Colonic mucosa (tissue), 4 donors: Measurements from ENCODE around the gene MPRIP. TPM values are rescaled to one million over a fixed set of nuclear protein-coding genes. Genes with fewer than 3 reads are reported as not detected.

Experiments
- DNase-seq: peaks from one replicate; pipeline ENCODE4 v3.0.0-alpha.2; 2020
- H3K27ac ChIP-seq: fragments of 200-600 bp; one replicate; pipeline ENCODE4 v1.8.0; 2021
- H3K27me3 ChIP-seq: fragments of 200-600 bp; one replicate; pipeline ENCODE4 v1.8.0; 2021
- H3K36me3 ChIP-seq: fragments of 200-600 bp; one replicate; pipeline ENCODE4 v1.8.0; 2021
- H3K4me1 ChIP-seq: fragments of 200-600 bp; one replicate; pipeline ENCODE4 v1.8.0; 2021; ENCODE audit warnings: mild to moderate bottlenecking
- H3K4me3 ChIP-seq: fragments of 200-600 bp; one replicate; pipeline ENCODE4 v1.8.0; 2021
- H3K9ac ChIP-seq, 2 donors: one replicate each; pipeline ENCODE4 v1.7.0; 2013; ENCODE audit warnings: control low read depth in 2 of 2, low read depth in 2 of 2, low read length in 2 of 2
- H3K9me3 ChIP-seq: fragments of 200-600 bp; one replicate; pipeline ENCODE4 v1.8.0; 2021
- CTCF ChIP-seq: fragments of 200-600 bp; IDR thresholded peaks from one replicate; pipeline ENCODE4 v1.8.0; 2022; ENCODE audit warnings: antibody characterized with exemption, mild to moderate bottlenecking
- intact Hi-C: fragments of 100-400 bp; cut with DNase I; formaldehyde crosslinking; loops from one replicate; pipeline ENCODE4 v1.14.1; 2022
- total RNA-seq, 2 donors: library from RNA; stranded (reverse); fragmentation: NEBNext Ultra II Directional in 1 of 2; extraction: Animal tissue kit (Norgen Biotek cat#: 25700) in 1 of 2; gene quantifications; one replicate each; pipeline ENCODE4 v1.2.1, GENCODE V29; 2021
- donor health status: healthy.
- donor health status: DM: no; HTN: no; CAD: no.
- donor health status: DM: no; HTN: no; CAD: no.

Gene MPRIP
- total RNA-seq, 2 donors from 2014 or later: 146 to 211 TPM

- H3K4me3 ChIP-seq: no peak overlapping the region
- no peaks in the 10 kb centered on the region for H3K36me3 ChIP-seq
- H3K9me3 ChIP-seq: no peaks in the 10 kb centered on the region
- DNase-seq: peak; percentile 52
- peak overlapping the region; percentile 78 for H3K27ac ChIP-seq
- no peak for TF ChIP-seq CTCF
- no peaks in the 10 kb centered on the region for H3K27me3 ChIP-seq
- intact Hi-C loops: no loop called here
- peaks cover 39% of the 10 kb centered on the region for H3K4me1 ChIP-seq
- H3K9ac ChIP-seq: peak overlapping the region; percentile 18 to 61
Observed at GRCh38 chr17:17118399-17118798, 76.1 kb downstream of the MPRIP start.

GRCh38 chr17:17119106-17119505 lies 76.8 kb downstream of the MPRIP start:
- Histone ChIP-seq H3K4me3 (no peak overlapping the region), H3K27ac (peak overlapping the region; percentile 78), H3K27me3 (no peaks in the 10 kb centered on the region), H3K9me3 (no peaks in the 10 kb centered on the region), H3K4me1 (peaks cover 39% of the 10 kb centered on the region), H3K9ac (peak overlapping the region; percentile 37 to 61), H3K36me3 (no peaks in the 10 kb centered on the region)
- TF ChIP-seq CTCF: no peak
- DNase-seq: peak; percentile 66
- intact Hi-C loops: no loop called here

GRCh38 chr17:17119533-17119932 lies 77.3 kb downstream of the MPRIP start:
- peak; percentile 70 for DNase-seq
- no peaks in the 10 kb centered on the region for H3K27me3 ChIP-seq

GRCh38 chr17:17120294-17120693 lies 78.0 kb downstream of the MPRIP start:
- Histone ChIP-seq H3K27me3 (no peaks in the 10 kb centered on the region), H3K27ac (peak overlapping the region; percentile 78), H3K4me1 (peaks cover 39% of the 10 kb centered on the region), H3K4me3 (no peak overlapping the region), H3K9ac (peak overlapping the region; percentile 50 to 61), H3K36me3 (no peaks in the 10 kb centered on the region), H3K9me3 (no peaks in the 10 kb centered on the region)
- DNase-seq: no peak
- intact Hi-C loops: no loop called here
- TF ChIP-seq CTCF: no peak

More at GRCh38 chr17:17119533-17119932, 77.3 kb downstream of the MPRIP start:
- H3K9me3 ChIP-seq: no peaks in the 10 kb centered on the region
- peak overlapping the region; percentile 78 for H3K27ac ChIP-seq
- peaks cover 39% of the 10 kb centered on the region for H3K4me1 ChIP-seq
- intact Hi-C loops: no loop called here
- H3K4me3 ChIP-seq: no peak overlapping the region
- peak overlapping the region in 1 of 2 donors; percentile 61 for H3K9ac ChIP-seq
- no peaks in the 10 kb centered on the region for H3K36me3 ChIP-seq
- TF ChIP-seq CTCF: no peak

GRCh38 chr17:17120701-17121100 lies 78.4 kb downstream of the MPRIP start:
- peak overlapping the region; percentile 27 to 61 for H3K9ac ChIP-seq

More at GRCh38 chr17:17120701-17121100, 78.4 kb downstream of the MPRIP start:
- peak; percentile 29 for DNase-seq
- no peak for TF ChIP-seq CTCF
- Histone ChIP-seq H3K36me3 (no peaks in the 10 kb centered on the region), H3K27me3 (no peaks in the 10 kb centered on the region), H3K27ac (peak overlapping the region; percentile 78), H3K4me1 (peaks cover 39% of the 10 kb centered on the region), H3K9me3 (no peaks in the 10 kb centered on the region), H3K4me3 (no peak overlapping the region)
- intact Hi-C loops: no loop called here
